ENCODE measurements around the gene PTGES. TPM values are rescaled to one million over a fixed set of nuclear protein-coding genes. Genes with fewer than 3 reads are reported as not detected.
A peak's percentile ranks its signal among the peaks of the same experiment; 100 is the strongest.

The PTGES gene
- total and polyA plus RNA-seq, 9 of the 15 experiments (the other 6 are each of a cell fraction or from before 2014, with no cell fraction given) = 0.13 TPM; not detected in 8

DNA sequence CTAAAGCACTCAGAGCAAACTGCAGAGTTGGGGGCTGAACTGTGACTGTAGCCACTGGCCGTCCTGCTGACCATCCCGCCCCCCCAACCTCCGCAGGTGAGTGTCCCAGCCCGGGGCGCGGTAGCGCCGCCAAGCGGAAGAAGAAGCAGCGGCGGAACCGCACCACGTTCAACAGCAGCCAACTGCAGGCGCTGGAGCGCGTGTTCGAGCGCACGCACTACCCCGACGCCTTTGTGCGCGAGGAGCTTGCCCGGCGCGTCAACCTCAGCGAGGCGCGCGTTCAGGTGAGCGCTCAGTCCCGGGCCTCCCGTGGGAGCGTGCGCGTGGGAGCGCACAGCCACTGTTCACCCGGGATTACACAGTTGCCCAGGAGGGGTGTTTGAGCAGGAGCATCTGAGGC lies 33.7 kb downstream of the PTGES start:
- Histone ChIP-seq H3K9me3 (replicated peaks; ENCODE audit: control insufficient read depth, insufficient read depth, low read depth, low read length) (no peaks in the 10 kb centered on the region), H3K79me2 (ENCODE audit: control insufficient read depth, insufficient read depth, low read length) (no peaks in the 10 kb centered on the region), H3K4me3 (no peak overlapping the region), H2AFZ (ENCODE audit: low read depth, low read length) (no peak overlapping the region), H3K9ac (ENCODE audit: insufficient read depth in 1 of 2, low read depth in 2 of 2, low read length in 2 of 2) (no peak overlapping the region), H3K27ac (ENCODE audit: extremely low read depth, low read depth, low read length) (no peak overlapping the region), H3K9me1 (ENCODE audit: control insufficient read depth, insufficient read depth, low read length) (no peaks in the 10 kb centered on the region), H3K36me3 (ENCODE audit: control insufficient read depth, insufficient read depth, low read length) (no peaks in the 10 kb centered on the region), H3K4me2 (ENCODE audit: insufficient read depth, low read length) (no peak overlapping the region), H4K20me1 (replicated peaks; ENCODE audit: control insufficient read depth, insufficient read depth, low read length) (peaks cover 7% of the 10 kb centered on the region; the same call in 1 of the 2 replicates), H3K4me1 (replicated peaks in 1 of 2; ENCODE audit: control insufficient read depth in 2 of 2, insufficient read depth in 2 of 2, low read length in 2 of 2) (peaks cover 4 to 38% of the 10 kb centered on the region in 2 experiments; a peak in 4 of 5 replicates), H3K27me3 (ENCODE audit: control insufficient read depth in 2 of 2, insufficient read depth in 2 of 2, low read length in 2 of 2) (peaks cover 8 to 35% of the 10 kb centered on the region in 2 experiments)
- intact Hi-C loops (cut with micrococcal nuclease) (no loop called here), in situ Hi-C loops (cut with MboI) (no loop called here)
- FAIRE-seq (no peak), DNase-seq (ENCODE audit: extremely low read depth in 1 of 4, low spot score in 3 of 4) (peak in 2 of 4 experiments; percentile 50 to 59), ATAC-seq (no peak)
- POLR2A ChIA-PET = interaction anchor here (0.6 kb wide), 1 partner anchor 1428 kb away, joined by 3 read pairs; no protein-coding TSS in a partner anchor
- no TSS peak for BruUV-seq (replicated peaks)
- WGBS (ENCODE audit: insufficient coverage, low coverage, missing lambda C conversion rate) = 61% methylated on average over 38 of the region's 38 CpGs
- CTCF ChIA-PET (ENCODE audit: low intra/inter-chr PET ratio) = interaction anchor here (1.0 kb wide), 1 partner anchor 65 kb away, joined by 3 read pairs; no protein-coding TSS in a partner anchor
- TF ChIP-seq, protein P1, sequence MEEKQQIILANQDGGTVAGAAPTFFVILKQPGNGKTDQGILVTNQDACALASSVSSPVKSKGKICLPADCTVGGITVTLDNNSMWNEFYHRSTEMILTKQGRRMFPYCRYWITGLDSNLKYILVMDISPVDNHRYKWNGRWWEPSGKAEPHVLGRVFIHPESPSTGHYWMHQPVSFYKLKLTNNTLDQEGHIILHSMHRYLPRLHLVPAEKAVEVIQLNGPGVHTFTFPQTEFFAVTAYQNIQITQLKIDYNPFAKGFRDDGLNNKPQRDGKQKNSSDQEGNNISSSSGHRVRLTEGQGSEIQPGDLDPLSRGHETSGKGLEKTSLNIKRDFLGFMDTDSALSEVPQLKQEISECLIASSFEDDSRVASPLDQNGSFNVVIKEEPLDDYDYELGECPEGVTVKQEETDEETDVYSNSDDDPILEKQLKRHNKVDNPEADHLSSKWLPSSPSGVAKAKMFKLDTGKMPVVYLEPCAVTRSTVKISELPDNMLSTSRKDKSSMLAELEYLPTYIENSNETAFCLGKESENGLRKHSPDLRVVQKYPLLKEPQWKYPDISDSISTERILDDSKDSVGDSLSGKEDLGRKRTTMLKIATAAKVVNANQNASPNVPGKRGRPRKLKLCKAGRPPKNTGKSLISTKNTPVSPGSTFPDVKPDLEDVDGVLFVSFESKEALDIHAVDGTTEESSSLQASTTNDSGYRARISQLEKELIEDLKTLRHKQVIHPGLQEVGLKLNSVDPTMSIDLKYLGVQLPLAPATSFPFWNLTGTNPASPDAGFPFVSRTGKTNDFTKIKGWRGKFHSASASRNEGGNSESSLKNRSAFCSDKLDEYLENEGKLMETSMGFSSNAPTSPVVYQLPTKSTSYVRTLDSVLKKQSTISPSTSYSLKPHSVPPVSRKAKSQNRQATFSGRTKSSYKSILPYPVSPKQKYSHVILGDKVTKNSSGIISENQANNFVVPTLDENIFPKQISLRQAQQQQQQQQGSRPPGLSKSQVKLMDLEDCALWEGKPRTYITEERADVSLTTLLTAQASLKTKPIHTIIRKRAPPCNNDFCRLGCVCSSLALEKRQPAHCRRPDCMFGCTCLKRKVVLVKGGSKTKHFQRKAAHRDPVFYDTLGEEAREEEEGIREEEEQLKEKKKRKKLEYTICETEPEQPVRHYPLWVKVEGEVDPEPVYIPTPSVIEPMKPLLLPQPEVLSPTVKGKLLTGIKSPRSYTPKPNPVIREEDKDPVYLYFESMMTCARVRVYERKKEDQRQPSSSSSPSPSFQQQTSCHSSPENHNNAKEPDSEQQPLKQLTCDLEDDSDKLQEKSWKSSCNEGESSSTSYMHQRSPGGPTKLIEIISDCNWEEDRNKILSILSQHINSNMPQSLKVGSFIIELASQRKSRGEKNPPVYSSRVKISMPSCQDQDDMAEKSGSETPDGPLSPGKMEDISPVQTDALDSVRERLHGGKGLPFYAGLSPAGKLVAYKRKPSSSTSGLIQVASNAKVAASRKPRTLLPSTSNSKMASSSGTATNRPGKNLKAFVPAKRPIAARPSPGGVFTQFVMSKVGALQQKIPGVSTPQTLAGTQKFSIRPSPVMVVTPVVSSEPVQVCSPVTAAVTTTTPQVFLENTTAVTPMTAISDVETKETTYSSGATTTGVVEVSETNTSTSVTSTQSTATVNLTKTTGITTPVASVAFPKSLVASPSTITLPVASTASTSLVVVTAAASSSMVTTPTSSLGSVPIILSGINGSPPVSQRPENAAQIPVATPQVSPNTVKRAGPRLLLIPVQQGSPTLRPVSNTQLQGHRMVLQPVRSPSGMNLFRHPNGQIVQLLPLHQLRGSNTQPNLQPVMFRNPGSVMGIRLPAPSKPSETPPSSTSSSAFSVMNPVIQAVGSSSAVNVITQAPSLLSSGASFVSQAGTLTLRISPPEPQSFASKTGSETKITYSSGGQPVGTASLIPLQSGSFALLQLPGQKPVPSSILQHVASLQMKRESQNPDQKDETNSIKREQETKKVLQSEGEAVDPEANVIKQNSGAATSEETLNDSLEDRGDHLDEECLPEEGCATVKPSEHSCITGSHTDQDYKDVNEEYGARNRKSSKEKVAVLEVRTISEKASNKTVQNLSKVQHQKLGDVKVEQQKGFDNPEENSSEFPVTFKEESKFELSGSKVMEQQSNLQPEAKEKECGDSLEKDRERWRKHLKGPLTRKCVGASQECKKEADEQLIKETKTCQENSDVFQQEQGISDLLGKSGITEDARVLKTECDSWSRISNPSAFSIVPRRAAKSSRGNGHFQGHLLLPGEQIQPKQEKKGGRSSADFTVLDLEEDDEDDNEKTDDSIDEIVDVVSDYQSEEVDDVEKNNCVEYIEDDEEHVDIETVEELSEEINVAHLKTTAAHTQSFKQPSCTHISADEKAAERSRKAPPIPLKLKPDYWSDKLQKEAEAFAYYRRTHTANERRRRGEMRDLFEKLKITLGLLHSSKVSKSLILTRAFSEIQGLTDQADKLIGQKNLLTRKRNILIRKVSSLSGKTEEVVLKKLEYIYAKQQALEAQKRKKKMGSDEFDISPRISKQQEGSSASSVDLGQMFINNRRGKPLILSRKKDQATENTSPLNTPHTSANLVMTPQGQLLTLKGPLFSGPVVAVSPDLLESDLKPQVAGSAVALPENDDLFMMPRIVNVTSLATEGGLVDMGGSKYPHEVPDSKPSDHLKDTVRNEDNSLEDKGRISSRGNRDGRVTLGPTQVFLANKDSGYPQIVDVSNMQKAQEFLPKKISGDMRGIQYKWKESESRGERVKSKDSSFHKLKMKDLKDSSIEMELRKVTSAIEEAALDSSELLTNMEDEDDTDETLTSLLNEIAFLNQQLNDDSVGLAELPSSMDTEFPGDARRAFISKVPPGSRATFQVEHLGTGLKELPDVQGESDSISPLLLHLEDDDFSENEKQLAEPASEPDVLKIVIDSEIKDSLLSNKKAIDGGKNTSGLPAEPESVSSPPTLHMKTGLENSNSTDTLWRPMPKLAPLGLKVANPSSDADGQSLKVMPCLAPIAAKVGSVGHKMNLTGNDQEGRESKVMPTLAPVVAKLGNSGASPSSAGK (IDR thresholded peaks at IDR 0.05) = peak; percentile 45; the same call in 1 of the 2 replicates
- TF ChIP-seq ZNF740 (CRISPR knock-in tag; IDR thresholded peaks at IDR 0.05) (peak; percentile 75; the same call in 1 of the 2 replicates), ZNF740 (tag; IDR thresholded peaks at IDR 0.05) (no peak), NFXL1 (CRISPR knock-in tag; IDR thresholded peaks at IDR 0.05) (no peak)
- TF ChIP-seq, protein P2, sequence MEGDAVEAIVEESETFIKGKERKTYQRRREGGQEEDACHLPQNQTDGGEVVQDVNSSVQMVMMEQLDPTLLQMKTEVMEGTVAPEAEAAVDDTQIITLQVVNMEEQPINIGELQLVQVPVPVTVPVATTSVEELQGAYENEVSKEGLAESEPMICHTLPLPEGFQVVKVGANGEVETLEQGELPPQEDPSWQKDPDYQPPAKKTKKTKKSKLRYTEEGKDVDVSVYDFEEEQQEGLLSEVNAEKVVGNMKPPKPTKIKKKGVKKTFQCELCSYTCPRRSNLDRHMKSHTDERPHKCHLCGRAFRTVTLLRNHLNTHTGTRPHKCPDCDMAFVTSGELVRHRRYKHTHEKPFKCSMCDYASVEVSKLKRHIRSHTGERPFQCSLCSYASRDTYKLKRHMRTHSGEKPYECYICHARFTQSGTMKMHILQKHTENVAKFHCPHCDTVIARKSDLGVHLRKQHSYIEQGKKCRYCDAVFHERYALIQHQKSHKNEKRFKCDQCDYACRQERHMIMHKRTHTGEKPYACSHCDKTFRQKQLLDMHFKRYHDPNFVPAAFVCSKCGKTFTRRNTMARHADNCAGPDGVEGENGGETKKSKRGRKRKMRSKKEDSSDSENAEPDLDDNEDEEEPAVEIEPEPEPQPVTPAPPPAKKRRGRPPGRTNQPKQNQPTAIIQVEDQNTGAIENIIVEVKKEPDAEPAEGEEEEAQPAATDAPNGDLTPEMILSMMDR (IDR thresholded peaks at IDR 0.05 in 2 of 3, conservative IDR thresholded peaks at IDR 0.05 in 1 of 3; ENCODE audit: insufficient read depth in 2 of 3, low read depth in 1 of 3, low read length in 3 of 3) = peak; percentile 22 to 64 (median 40); a peak in 5 of 6 replicates
